OCI-M1 (cell line): ENCODE data around the gene OR2V1.
"Not testable (repeated sequence)": the region's sequence is repeated elsewhere in the genome, so short reads cannot be mapped to it uniquely, and the experiment has no call there.

ENCODE experiments used
- DNase-seq: peaks from one replicate; lab custom pipeline; 2025; lab: John Stamatoyannopoulos, UW

Gene OR2V1

DNA sequence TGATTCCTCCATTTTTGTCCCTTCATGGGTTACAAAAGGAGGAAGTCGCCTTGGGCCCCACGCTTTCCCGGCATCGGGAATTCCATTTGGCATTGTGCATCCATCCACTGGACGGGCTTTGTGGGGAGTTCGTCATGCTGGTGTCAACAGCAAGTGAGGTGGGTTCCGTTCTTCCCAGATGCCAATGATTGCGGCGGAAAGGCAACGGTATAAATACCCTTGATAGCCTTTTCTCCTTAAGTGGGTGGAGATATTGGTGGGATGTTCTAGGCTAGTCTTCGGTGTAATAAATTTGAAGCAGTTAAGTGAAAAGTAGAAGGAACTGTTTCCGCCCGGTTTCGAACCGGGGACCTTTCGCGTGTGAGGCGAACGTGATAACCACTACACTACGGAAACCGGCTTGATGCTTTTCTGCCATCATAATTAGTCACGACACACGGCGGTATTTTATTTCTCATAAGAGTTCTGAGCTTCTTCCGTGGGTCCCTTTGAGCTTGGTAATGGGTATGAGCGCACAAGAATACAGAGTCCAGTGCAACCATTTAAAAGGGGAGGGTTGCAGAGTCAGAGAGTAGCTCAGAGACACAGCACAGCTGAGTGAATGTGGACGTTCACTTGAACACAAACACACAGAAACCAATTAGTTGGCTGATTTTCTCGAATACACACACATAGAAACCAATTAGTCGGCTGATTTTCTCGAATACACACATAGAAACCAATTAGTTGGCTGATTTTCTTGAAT, 28.9 kb downstream of the OR2V1 start:
- not testable (repeated sequence) for DNase-seq

DNA sequence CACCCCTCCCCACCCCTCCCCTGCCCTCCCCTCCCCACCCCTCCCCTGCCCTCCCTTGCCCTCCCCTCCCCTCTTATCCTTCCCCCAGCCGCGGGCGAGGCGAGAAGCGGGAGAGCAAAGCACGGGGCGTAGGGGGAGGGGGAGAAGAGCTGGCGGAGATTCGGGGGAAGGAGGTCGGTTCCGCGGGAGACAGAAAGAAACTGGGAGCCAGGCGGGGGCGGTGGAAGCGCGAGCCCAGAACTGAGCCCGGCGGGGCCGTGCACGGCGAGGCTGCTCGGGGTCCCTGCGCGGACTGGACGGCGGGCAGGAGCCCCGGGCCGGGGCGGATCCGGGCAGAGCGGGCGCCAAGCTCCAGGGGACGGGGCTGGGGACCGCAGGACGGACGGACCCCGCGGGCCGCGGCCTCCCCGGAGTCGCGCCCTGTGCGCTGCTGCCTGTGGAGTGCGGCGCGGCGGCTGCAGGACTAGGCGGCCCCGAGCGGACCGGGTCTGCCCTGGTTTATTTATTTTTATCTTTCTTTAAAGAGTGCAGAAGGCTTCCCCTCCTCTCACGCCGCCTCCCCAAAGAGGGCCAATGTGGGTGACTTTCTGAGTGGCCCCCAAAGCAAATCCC, 29.8 kb downstream of the OR2V1 start:
- DNase-seq, result not testable (repeated sequence)

DNA sequence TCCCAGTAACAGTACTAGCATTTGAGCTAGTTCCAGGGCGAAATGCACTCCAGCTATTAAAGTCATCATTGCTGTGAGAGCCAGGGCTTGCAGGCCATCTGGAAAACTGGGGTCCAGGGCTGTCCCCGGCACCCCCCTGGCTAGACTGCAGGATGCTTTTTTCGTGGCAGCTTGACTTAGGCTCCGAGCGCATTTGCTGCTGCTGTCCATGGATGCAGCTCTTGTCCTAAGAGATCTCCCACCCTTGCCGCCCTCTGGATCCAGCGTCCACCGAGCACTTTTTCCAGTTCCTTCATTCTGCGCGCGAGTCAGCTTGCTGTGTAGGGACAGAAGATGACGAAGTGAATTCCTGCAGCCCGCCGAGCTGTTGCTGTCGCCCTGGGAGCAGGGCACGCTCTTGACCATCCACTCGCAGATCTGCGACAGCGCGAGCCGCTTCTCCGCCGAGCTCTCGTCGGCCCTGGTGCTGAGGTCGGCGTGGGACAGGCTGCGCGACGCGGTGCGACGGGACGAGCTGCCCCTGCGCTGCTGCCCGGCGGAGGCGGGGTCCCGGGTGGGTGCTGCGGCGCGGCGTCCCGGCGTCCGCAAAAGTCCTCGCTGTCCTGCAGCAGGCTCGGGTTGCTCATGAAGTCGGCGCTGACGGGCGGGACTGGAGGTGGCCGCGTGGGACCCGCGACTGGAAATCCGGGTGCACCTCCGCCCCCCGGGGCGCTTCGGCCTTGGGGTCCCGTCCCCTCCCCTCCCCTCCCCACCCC, 30.7 kb downstream of the OR2V1 start:
- no peak for DNase-seq

DNA sequence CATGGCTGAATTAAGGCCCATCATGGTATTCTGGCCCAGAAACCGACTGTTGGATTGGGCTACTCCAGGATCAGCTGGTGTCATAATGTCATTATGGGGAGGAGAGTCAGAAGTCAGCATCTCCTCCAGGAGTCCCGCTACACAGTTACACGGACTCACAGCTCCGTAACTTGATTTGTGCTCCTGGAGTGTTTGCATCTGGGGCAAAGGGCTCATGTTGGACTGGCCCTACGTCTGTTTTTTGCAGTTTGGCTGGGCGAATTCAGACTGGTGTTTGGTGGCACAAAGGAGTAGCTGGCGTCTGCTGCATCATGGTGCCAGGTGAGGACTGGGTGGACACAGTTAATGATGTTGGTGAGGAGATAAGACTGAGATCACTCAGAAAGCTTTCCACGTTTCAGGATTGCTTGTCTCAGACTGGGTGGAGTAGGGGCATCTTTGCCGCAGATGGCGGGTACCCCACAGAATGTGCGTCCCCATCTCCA, 31.3 kb downstream of the OR2V1 start:
- no peak for DNase-seq

DNA sequence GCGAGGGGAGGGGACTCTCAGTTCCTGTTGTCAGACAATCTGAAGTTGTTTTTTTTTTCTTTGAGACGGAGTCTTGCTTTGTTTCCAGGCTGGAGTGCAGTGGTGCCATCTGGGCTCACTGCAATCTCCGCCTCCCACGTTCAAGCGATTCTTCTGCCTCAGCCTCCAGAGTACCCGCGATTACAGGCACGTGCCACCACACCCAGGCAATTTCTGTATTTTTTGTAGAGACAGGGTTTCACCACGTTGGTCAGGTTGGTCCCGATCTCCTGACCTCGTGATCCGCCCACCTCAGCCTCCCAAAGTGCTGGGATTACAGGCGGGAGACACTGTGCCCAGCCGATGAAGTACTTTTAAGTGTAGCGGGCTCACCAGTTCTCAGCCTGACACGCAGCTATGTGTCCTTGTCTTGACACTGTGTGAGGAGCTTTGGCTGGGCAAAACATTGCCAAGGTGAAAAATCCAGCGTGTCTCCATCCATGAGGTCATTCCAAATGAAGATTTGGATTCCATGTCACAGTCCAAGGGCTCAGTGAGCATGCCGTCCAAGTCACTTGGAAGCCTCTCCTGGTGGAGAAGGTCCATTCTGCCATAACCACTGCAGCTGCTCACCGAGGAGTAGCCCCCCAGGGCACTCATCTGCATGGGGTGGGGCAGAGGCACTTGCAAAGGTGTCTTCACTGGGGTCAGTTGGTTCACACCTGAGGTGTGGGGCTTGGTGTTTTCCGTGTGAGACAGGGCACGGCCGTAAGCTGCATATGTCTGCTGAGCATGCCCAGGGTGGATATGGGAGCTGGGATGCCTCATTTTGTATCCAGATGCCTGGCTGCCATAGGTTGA, 32.0 kb downstream of the OR2V1 start:
- peak; percentile 23 for DNase-seq

DNA sequence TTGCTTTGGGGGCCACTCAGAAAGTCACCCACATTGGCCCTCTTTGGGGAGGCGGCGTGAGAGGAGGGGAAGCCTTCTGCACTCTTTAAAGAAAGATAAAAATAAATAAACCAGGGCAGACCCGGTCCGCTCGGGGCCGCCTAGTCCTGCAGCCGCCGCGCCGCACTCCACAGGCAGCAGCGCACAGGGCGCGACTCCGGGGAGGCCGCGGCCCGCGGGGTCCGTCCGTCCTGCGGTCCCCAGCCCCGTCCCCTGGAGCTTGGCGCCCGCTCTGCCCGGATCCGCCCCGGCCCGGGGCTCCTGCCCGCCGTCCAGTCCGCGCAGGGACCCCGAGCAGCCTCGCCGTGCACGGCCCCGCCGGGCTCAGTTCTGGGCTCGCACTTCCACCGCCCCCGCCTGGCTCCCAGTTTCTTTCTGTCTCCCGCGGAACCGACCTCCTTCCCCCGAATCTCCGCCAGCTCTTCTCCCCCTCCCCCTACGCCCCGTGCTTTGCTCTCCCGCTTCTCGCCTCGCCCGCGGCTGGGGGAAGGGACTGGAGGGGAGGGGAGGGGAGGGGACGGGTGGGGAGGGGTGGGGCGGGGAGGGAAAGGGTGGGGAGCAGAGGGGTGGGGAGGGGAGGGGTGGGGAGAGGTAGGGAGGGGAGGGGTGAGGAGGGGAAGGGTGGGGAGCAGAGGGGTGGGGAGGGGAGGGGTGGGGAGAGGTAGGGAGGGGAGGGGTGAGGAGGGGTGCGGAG, 33.0 kb downstream of the OR2V1 start:
- DNase-seq, result not testable (repeated sequence)

DNA sequence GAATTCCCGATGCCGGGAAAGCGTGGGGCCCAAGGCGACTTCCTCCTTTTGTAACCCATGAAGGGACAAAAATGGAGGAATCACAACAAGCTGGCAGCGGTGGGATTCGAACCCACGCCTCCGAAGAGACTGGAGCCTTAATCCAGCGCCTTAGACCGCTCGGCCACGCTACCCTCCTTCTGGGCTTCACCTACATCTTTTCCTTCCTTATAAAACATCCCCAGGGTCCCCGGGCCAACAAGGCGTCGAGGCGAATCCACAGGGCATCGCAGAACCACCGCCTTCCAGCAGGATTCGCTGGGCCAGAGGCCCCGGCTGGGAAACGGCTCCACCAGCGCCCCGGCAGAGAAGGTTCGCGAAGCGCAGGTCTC, 33.6 kb downstream of the OR2V1 start:
- not testable (repeated sequence) for DNase-seq

DNA sequence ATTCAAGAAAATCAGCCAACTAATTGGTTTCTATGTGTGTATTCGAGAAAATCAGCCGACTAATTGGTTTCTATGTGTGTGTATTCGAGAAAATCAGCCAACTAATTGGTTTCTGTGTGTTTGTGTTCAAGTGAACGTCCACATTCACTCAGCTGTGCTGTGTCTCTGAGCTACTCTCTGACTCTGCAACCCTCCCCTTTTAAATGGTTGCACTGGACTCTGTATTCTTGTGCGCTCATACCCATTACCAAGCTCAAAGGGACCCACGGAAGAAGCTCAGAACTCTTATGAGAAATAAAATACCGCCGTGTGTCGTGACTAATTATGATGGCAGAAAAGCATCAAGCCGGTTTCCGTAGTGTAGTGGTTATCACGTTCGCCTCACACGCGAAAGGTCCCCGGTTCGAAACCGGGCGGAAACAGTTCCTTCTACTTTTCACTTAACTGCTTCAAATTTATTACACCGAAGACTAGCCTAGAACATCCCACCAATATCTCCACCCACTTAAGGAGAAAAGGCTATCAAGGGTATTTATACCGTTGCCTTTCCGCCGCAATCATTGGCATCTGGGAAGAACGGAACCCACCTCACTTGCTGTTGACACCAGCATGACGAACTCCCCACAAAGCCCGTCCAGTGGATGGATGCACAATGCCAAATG, 34.1 kb downstream of the OR2V1 start:
- DNase-seq, result not testable (repeated sequence)

DNA sequence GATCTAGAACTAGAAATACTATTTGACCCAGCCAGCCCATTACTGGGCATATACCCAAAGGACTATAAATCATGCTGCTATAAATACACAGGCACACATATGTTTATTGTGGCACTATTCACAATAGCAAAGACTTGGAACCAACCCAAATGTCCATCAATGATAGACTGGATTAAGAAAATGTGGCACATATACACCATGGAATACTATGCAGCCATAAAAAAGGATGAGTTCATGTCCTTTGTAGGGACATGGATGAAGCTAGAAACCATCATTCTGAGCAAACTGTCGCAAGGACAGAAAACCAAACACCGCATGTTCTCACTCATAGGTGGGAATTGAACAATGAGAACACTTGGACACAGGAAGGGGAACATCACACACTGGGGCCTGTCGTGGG, 35.8 kb downstream of the OR2V1 start:
- not testable (repeated sequence) for DNase-seq

DNA sequence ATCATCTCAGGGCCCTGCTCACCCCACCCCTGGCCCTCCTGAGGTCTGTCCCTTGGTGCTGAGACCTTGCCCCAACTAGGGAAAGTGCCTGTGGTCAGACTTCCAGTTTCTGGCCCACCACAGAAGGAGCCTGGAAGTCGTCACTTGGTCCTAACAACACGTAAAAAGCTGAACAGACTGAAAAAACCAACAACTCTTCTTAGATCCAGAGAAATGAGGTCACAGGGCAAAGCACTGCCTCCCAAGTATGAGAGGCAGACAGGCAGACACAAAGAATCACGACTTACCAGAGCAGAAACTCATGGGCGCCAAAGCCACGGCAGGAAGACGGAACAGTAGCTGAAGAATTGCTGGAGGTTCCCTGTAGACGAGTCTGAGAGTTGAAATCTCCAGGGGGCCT, 38.5 kb downstream of the OR2V1 start:
- DNase-seq, result no peak

DNA sequence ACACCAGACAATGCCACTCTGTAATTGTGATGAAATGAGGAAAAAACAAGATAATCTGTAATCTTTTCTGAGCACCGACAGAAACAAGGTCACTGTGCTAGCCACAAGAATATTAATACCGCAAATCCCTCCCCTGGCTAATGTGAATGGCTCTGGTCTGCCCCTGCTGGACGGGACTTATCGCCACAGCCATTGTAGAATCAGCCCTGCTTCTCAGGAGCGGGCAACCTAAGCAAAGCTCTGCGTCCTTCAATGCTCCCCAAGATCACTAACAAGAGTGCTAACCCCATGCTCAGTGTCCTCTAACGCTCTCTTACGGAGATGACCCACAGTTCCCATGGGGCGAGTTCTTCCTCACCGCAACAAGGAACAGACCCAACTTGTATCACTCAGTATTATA, 42.7 kb downstream of the OR2V1 start:
- peak; percentile 35 for DNase-seq

DNA sequence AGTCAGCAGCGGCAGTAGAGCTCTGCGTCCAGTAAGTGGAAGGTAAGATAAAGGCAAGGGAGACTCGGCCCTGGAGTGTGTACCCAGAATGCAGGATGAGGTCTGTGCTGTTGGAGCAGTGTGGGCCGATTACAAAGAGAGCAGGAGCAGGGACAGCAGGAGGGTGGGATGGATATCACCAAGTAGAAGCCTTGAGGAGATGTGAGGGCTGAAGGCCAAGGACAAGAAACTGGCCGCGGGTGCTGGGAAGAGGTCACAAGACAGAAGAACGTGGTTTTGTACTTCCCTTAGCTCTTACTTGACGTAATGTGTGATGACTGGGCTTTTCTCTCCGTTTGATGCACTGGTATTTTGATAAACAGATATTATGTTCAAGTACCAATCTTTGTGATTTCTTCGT, 43.7 kb downstream of the OR2V1 start:
- DNase-seq, result peak; percentile 44

DNA sequence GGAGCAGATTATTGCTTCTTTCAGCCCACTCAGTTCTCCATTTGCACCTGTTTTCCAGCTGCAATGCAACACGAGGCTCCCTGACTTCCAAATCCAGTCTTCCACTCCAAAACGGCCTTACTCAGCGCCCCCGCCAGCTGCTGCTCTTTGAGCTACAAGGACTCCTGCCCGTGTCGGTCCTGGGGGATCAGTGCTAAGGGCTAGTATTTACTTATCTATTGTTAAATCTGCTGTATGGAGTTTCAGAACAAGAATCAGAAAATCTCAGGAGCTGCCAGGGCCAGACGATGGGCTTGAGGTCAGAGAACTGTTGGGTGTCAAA, 44.1 kb downstream of the OR2V1 start:
- no peak for DNase-seq

DNA sequence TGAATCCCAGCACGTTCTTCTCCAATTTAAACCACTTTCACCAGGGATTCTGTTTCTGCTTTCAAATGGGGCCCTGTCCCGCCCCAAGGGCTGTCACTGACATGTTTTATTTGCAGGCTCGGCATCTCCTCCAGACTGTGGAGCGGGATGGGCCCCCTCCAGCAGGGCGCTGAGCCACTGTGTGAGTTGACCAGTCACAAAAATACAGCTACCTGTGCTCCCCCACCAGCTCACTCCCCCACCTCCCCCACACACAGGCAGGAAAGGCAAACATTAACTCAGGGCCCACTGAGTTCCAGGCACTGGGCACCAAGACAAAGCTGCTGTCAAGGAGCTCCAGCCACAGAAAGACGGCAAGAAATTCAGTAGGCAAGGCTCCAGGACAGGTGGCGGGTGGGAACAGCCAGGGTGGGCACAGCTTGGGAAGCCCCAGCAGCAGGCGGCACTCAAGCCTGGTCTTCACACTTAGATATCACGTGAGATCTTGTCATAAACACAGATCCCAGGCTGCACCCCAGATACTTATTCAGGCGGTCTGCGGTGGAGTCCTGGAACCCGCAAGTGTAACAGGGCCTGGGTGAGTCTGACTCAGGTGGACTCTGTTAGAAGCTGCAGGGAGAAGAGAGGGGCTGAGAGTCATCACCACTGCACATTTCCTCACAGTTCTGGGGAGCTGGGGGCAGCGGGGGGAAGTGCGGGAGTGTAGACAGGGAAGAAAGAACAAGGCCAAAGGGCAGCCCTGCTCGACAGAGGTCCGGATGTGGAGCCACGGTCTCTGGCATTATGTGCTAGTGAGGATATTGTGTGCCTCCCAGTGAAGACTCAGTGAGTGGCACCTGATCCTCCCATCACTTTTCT, 44.7 kb downstream of the OR2V1 start:
- DNase-seq, result no peak

DNA sequence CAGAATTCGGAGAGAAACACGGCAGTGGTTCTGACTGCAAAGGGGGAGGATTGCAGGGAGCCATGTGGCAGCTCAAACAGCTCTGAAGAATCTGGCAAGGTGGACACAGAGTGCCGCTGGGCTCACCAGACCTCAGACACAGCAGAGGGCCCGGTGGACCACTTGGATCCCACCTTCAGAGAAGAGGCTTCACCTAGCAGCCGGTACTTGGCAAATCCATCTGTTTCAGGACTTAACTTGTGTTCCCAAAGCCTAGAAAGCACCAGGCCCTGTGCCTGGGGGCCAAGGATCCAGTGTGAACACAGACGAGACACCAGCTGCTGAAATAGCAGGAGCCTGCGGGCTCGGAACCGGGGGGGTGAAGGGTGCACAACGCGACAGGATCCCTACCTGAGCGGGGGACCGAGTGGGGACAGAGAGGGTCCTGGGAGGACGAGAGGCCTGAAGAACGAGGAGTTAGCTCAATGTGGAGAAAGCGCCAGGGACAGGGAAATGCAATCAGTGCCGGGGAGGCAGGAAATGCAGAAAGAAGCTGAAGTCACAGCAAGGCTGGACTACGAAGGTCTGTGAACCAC, 46.3 kb downstream of the OR2V1 start:
- DNase-seq, result no peak

DNA sequence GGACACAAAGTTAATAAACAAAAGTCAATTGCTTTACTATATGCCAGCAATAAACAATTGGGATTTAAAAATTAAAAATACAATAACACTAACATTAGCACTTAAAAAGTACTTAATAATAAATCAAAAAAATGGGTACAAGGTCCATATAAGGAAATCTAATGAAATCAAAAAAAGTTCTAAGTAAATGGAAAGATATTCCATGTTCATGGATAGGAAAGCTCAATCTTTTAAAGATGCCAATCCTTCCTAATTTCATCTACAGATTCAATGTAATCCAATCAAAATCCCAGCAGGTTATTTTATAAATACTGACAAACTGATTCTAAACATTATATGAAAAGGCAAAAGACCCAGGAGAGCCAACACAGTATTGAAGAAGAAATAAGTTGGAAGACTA, 49.0 kb downstream of the OR2V1 start:
- DNase-seq, result no peak

DNA sequence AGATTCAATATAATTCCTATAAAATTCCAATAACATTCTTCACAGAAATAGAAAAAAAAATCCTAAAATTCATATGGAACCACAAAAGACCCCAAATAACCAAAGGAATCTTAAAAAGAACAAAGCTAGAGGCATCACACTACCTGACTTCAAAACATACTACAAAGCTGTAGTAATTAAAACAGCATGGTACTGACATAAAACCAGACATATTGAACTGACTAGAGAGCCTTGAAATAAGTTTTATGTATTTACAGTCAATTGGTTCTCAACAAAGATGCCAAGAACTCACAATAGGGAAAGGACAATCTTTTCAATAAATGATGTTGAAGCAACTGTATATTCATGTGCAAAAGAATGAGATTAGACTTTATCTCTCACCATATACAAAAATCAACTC, 54.0 kb downstream of the OR2V1 start:
- DNase-seq, result no peak
